ENCODE measurements around the gene SLC38A2. TPM values are rescaled to one million over a fixed set of nuclear protein-coding genes. Genes with fewer than 3 reads are reported as not detected.

The SLC38A2 gene
- total RNA-seq, 1 donor from 2014 or later, result 291 TPM

DNA sequence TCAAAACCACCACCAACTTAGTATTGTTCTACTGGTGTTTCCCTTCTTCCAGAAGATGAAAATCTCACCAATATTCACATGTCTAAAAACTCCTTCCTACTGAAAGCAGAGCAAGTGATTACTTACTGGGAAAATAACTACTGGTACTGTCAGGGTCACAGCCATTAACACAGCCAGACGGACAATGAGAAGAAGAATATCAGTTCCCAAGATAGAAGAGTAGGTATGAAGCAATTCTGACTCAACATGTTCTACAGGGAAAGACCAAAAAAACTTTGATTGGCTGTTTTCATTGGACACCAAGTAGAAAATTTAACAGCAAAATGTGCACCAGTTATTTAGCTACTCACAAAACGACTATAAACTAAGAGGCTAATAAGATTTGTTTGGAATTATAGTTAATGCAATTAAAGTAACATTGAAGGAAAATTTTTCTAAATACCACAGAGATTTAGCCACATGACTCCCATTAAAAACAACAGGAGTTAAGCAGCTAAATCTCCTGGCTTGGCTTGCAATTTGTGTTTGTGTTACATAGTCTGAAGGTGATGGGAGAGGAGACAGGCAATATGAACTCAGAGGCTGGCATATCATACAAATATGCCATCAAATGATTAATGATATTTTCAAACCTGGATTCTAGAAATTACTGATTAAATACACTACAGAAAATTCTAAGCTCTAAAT lies 9.5 kb downstream of the SLC38A2 start:
- DNase-seq (ENCODE audit: low read depth), result no peak

DNA sequence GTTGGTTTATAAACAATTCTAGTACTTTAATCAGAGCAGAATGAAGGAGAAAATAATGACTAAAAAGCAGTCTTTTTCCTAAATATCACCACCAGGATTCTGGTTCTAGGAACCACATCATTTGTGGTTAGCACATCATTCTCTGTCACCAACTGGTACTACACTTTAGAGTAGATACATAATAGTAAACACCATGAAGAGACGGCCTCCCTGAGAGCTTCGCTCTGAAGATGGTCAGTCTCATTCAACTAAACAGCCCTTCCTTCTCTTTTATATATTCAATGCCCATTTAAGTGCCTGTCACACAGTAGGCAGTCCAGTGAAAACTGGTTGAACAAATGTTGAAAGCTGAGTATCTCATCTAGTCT lies 10.9 kb downstream of the SLC38A2 start:
- no peak for DNase-seq (ENCODE audit: low read depth)
- Histone ChIP-seq H3K36me3 (ENCODE audit: control insufficient read depth, insufficient read depth, low read length) (peaks cover 5% of the 10 kb centered on the region), H3K4me3 (ENCODE audit: low read depth, low read length) (no peak overlapping the region), H3K27me3 (ENCODE audit: control insufficient read depth, insufficient read depth, low read length) (no peaks in the 10 kb centered on the region)
- TF ChIP-seq, protein P1, sequence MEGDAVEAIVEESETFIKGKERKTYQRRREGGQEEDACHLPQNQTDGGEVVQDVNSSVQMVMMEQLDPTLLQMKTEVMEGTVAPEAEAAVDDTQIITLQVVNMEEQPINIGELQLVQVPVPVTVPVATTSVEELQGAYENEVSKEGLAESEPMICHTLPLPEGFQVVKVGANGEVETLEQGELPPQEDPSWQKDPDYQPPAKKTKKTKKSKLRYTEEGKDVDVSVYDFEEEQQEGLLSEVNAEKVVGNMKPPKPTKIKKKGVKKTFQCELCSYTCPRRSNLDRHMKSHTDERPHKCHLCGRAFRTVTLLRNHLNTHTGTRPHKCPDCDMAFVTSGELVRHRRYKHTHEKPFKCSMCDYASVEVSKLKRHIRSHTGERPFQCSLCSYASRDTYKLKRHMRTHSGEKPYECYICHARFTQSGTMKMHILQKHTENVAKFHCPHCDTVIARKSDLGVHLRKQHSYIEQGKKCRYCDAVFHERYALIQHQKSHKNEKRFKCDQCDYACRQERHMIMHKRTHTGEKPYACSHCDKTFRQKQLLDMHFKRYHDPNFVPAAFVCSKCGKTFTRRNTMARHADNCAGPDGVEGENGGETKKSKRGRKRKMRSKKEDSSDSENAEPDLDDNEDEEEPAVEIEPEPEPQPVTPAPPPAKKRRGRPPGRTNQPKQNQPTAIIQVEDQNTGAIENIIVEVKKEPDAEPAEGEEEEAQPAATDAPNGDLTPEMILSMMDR (IDR thresholded peaks at IDR 0.05; ENCODE audit: insufficient read depth, low read length, poor library complexity, severe bottlenecking), result no peak

More for the DNA sequence above, 9.5 kb downstream of the SLC38A2 start:
- Histone ChIP-seq H3K36me3 (ENCODE audit: control insufficient read depth, insufficient read depth, low read length) (peaks cover 5% of the 10 kb centered on the region), H3K4me3 (ENCODE audit: low read depth, low read length) (no peak overlapping the region), H3K27me3 (ENCODE audit: control insufficient read depth, insufficient read depth, low read length) (no peaks in the 10 kb centered on the region)
- TF ChIP-seq, protein P1 (IDR thresholded peaks at IDR 0.05; ENCODE audit: insufficient read depth, low read length, poor library complexity, severe bottlenecking), result no peak

DNA sequence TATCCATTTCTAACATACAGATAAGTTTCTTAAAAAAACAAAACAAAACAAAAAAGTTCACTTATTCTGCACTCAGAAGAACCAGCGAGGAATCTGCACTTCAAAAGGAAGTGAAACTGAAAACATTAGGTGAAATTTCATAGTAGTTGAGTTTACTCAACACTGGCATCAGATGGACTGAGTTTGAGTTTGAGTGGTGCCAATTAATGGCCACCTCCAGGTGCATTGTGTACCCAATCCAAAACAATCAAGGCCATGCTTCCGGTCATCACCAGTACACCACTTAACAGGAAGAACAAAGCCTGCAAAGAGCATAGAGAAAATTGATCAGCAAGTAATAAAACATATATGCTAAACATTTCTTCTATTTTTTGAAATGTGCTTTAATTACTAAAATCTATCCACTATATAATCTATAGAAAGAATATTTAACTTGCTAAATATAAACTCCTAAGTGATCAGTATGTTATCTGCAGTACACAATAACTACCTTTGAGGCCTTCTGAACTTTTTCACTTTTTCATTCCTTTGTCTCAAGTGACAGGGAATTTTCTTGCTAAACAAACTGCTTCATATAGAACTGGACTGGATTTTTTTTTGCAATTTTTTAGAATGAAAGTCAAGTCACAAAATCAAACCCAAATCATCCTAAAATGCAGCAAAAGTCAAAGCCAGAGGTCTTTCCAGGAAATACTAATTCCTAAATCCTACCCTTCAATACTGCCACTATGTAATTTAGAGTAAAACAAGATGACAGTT lies 11.5 kb downstream of the SLC38A2 start:
- Histone ChIP-seq H3K36me3 (ENCODE audit: control insufficient read depth, insufficient read depth, low read length) (peaks cover 5% of the 10 kb centered on the region), H3K4me3 (ENCODE audit: low read depth, low read length) (no peak overlapping the region), H3K27me3 (ENCODE audit: control insufficient read depth, insufficient read depth, low read length) (no peaks in the 10 kb centered on the region)
- no peak for DNase-seq (ENCODE audit: low read depth)
- TF ChIP-seq, protein P1 (IDR thresholded peaks at IDR 0.05; ENCODE audit: insufficient read depth, low read length, poor library complexity, severe bottlenecking), result no peak

DNA sequence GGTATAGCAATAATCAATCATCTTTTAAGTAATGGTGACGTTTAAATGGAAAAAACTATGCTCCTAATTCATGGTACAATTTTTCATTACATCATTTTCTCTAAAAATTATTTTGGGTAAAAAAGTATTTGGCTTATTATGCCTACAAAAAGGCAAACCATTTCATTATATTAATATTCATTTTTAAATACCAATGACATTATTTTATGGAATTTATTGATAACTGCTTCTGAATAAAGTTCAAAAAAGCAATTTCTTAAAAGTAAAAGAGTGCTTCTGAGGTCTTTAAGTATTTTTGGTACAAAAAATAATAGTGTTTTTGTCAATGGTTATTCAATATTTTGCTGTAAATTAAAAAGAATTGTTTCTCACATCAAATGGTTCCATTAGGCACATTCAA lies 12.2 kb downstream of the SLC38A2 start:
- H3K4me3 ChIP-seq (ENCODE audit: low read depth, low read length), result no peak overlapping the region

DNA sequence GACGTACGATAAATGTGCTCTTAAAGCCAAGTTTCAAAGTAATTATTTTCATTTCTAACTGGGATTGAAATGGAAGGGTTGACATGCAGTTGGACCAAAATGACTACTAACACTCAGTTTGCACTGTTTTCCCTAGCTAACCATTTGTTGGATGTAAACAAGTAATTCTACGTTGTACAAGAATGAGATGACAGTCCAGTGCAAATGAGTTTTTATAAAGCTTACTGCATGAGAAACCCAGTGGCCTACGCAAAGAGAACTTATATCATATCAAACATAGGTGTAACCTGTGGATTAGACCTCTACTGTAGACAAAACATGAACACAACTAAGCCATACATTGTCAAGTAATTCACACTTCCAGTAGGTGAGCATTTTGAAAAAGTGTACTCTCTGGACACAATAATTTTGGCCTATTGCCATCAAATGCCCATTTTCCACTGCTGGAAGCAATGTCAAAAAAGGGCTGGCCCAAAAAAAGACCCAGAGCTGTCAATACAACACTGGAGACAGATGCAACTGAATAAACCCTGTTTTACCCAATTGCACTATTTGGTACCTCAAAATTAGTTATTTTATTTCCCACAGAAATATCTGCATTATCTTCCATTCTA lies 12.8 kb downstream of the SLC38A2 start:
- H3K36me3 ChIP-seq (ENCODE audit: control insufficient read depth, insufficient read depth, low read length), result peaks cover 5% of the 10 kb centered on the region
- TF ChIP-seq, protein P1 (IDR thresholded peaks at IDR 0.05; ENCODE audit: insufficient read depth, low read length, poor library complexity, severe bottlenecking), result no peak
- no peak overlapping the region for H3K4me3 ChIP-seq (ENCODE audit: low read depth, low read length)
- no peaks in the 10 kb centered on the region for H3K27me3 ChIP-seq (ENCODE audit: control insufficient read depth, insufficient read depth, low read length)
- DNase-seq (ENCODE audit: low read depth), result no peak

More for the DNA sequence above, 12.2 kb downstream of the SLC38A2 start:
- Histone ChIP-seq H3K36me3 (ENCODE audit: control insufficient read depth, insufficient read depth, low read length) (peaks cover 5% of the 10 kb centered on the region), H3K27me3 (ENCODE audit: control insufficient read depth, insufficient read depth, low read length) (no peaks in the 10 kb centered on the region)
- TF ChIP-seq, protein P1 (IDR thresholded peaks at IDR 0.05; ENCODE audit: insufficient read depth, low read length, poor library complexity, severe bottlenecking), result no peak
- no peak for DNase-seq (ENCODE audit: low read depth)
